Measurements from ENCODE around the gene ARHGAP8. TPM values are rescaled to one million over a fixed set of nuclear protein-coding genes. Genes with fewer than 3 reads are reported as not detected.

The ARHGAP8 gene
- total and polyA plus RNA-seq, 2 donors (not counting 1 experiment from before 2014, with no cell fraction given) = 0.07 to 0.17 TPM

DNA sequence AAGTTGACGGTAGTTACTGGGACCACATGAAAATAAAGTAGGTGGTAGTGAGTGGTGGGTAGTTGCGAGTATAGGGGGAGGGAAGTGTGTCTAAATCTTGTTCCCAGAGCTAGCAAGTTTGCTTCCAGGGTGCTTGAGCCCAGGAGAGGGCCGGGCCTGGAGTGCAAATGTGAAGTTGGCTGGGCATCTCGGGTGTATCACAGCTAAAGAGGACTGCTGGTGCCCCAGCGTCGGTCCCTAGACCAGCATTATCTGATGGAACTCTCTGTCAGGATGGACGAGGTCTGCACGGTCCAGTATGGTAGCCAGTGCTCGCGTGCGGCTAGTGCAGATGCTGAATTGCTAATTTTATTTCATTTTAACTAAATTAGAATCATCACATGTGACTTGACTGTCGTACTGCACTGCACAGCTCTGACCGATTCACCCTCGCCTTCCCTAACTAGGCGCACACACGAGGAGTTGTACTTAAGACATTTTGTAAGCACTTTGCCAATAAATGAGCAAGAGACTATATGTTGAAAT, 75.4 kb downstream of the ARHGAP8 start:
- Histone ChIP-seq H3K9me3 (ENCODE audit: control insufficient read depth, insufficient read depth, low read depth, low read length) (no peaks in the 10 kb centered on the region), H3K4me1 (ENCODE audit: control insufficient read depth, extremely low read depth, insufficient read depth, low read length) (no peaks in the 10 kb centered on the region), H3K4me3 (replicated peaks in 1 of 4; ENCODE audit: control extremely low read depth in 1 of 4, insufficient read depth in 1 of 4, low read depth in 3 of 4, low read length in 4 of 4) (no peak overlapping the region), H3K9ac (ENCODE audit: insufficient read depth, low read length) (no peak overlapping the region), H2AFZ (ENCODE audit: low read length) (no peak overlapping the region), H4K20me1 (ENCODE audit: control insufficient read depth, extremely low read depth, insufficient read depth, low read length) (no peaks in the 10 kb centered on the region), H3K36me3 (ENCODE audit: control insufficient read depth, insufficient read depth, low read length) (no peaks in the 10 kb centered on the region), H3K4me2 (ENCODE audit: extremely low read depth, insufficient read depth, low read length) (no peak overlapping the region), H3K79me2 (ENCODE audit: control insufficient read depth, insufficient read depth, low read length) (no peaks in the 10 kb centered on the region), H3K27me3 (ENCODE audit: control insufficient read depth, insufficient read depth, low read length) (peaks cover 3% of the 10 kb centered on the region), H3K27ac (ENCODE audit: insufficient read depth, low read length) (no peak overlapping the region)
- TF ChIP-seq, protein P1, sequence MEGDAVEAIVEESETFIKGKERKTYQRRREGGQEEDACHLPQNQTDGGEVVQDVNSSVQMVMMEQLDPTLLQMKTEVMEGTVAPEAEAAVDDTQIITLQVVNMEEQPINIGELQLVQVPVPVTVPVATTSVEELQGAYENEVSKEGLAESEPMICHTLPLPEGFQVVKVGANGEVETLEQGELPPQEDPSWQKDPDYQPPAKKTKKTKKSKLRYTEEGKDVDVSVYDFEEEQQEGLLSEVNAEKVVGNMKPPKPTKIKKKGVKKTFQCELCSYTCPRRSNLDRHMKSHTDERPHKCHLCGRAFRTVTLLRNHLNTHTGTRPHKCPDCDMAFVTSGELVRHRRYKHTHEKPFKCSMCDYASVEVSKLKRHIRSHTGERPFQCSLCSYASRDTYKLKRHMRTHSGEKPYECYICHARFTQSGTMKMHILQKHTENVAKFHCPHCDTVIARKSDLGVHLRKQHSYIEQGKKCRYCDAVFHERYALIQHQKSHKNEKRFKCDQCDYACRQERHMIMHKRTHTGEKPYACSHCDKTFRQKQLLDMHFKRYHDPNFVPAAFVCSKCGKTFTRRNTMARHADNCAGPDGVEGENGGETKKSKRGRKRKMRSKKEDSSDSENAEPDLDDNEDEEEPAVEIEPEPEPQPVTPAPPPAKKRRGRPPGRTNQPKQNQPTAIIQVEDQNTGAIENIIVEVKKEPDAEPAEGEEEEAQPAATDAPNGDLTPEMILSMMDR (conservative IDR thresholded peaks at IDR 0.05 in 1 of 2, IDR thresholded peaks at IDR 0.05 in 1 of 2; ENCODE audit: low read depth in 1 of 2, low read length in 2 of 2) = no peak
- no peak for TF ChIP-seq EZH2 (IDR thresholded peaks at IDR 0.05; ENCODE audit: low read length, missing control alignments)
- DNase-seq (ENCODE audit: low read depth in 2 of 2) = no peak

DNA sequence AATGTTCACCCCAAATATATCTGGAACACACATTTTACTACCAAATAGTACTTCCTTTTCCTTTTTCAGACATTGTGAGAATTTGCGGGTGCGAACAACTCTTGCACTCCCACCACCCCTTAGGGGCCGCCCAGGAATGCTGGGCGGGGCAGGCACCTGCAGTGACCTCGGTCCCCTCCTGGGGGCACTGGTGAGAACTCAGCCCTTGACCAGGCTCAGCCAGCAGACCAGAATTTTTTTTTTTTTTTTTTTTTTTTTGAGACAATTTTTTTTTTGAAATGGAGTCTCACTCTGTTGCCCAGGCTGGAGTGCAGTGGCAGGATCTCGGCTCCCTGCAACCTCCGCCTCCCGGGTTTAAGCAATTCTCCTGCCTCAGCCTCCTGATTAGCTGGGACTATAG, 75.8 kb downstream of the ARHGAP8 start:
- Histone ChIP-seq H3K4me3 (replicated peaks in 1 of 4; ENCODE audit: control extremely low read depth in 1 of 4, insufficient read depth in 1 of 4, low read depth in 3 of 4, low read length in 4 of 4) (no peak overlapping the region), H3K27ac (ENCODE audit: insufficient read depth, low read length) (no peak overlapping the region), H3K4me1 (ENCODE audit: control insufficient read depth, extremely low read depth, insufficient read depth, low read length) (no peaks in the 10 kb centered on the region), H3K36me3 (ENCODE audit: control insufficient read depth, insufficient read depth, low read length) (no peaks in the 10 kb centered on the region), H3K9me3 (ENCODE audit: control insufficient read depth, insufficient read depth, low read depth, low read length) (no peaks in the 10 kb centered on the region), H3K4me2 (ENCODE audit: extremely low read depth, insufficient read depth, low read length) (no peak overlapping the region), H3K27me3 (ENCODE audit: control insufficient read depth, insufficient read depth, low read length) (peaks cover 1% of the 10 kb centered on the region), H3K9ac (ENCODE audit: insufficient read depth, low read length) (no peak overlapping the region), H3K79me2 (ENCODE audit: control insufficient read depth, insufficient read depth, low read length) (no peaks in the 10 kb centered on the region), H2AFZ (ENCODE audit: low read length) (no peak overlapping the region), H4K20me1 (ENCODE audit: control insufficient read depth, extremely low read depth, insufficient read depth, low read length) (no peaks in the 10 kb centered on the region)
- no peak for DNase-seq (ENCODE audit: low read depth in 2 of 2)
- TF ChIP-seq, protein P1 (conservative IDR thresholded peaks at IDR 0.05 in 1 of 2, IDR thresholded peaks at IDR 0.05 in 1 of 2; ENCODE audit: low read depth in 1 of 2, low read length in 2 of 2) = peak; percentile 19 to 29
- no peak for TF ChIP-seq EZH2 (IDR thresholded peaks at IDR 0.05; ENCODE audit: low read length, missing control alignments)

DNA sequence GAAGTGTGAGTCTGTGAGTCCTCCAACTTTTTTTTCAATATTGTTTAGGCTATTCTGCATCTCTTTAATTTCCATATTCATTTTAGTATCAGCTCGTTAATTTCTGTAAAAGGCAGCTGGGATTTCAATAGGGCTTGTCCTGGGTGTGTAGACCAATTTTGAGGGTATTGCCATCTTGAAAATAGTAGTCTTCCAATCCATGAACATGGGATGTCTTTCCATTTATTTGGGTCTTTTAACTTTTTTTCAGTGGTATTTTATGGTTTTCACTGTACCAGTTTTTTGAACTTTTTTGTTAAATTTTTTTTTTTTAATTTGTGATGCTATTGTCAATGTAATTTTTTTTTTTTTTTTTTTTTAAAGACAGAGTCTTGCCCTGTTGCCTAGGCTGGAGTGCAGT, 79.5 kb downstream of the ARHGAP8 start:
- H3K9ac ChIP-seq (ENCODE audit: insufficient read depth, low read length) = no peak overlapping the region
- H3K4me2 ChIP-seq (ENCODE audit: extremely low read depth, insufficient read depth, low read length) = no peak overlapping the region
- no peaks in the 10 kb centered on the region for H4K20me1 ChIP-seq (ENCODE audit: control insufficient read depth, extremely low read depth, insufficient read depth, low read length)
- H3K4me3 ChIP-seq (replicated peaks in 1 of 4; ENCODE audit: control extremely low read depth in 1 of 4, insufficient read depth in 1 of 4, low read depth in 3 of 4, low read length in 4 of 4) = no peak overlapping the region
- H3K9me3 ChIP-seq (ENCODE audit: control insufficient read depth, insufficient read depth, low read depth, low read length) = no peaks in the 10 kb centered on the region
- no peaks in the 10 kb centered on the region for H3K4me1 ChIP-seq (ENCODE audit: control insufficient read depth, extremely low read depth, insufficient read depth, low read length)
- no peaks in the 10 kb centered on the region for H3K27me3 ChIP-seq (ENCODE audit: control insufficient read depth, insufficient read depth, low read length)
- DNase-seq (ENCODE audit: low read depth in 2 of 2) = no peak
- no peak overlapping the region for H2AFZ ChIP-seq (ENCODE audit: low read length)
- no peaks in the 10 kb centered on the region for H3K36me3 ChIP-seq (ENCODE audit: control insufficient read depth, insufficient read depth, low read length)
- TF ChIP-seq EZH2 (IDR thresholded peaks at IDR 0.05; ENCODE audit: low read length, missing control alignments) = no peak
- TF ChIP-seq, protein P1 (conservative IDR thresholded peaks at IDR 0.05 in 1 of 2, IDR thresholded peaks at IDR 0.05 in 1 of 2; ENCODE audit: low read depth in 1 of 2, low read length in 2 of 2) = no peak
- no peaks in the 10 kb centered on the region for H3K79me2 ChIP-seq (ENCODE audit: control insufficient read depth, insufficient read depth, low read length)
- no peak overlapping the region for H3K27ac ChIP-seq (ENCODE audit: insufficient read depth, low read length)
